GM13976 (cell line): ENCODE results near the gene PAQR5.

Experiments used
- DNase-seq: peaks from one replicate; pipeline ENCODE4 v3.0.0; 2012; ENCODE audit warnings: low spot score
- CTCF ChIP-seq: IDR thresholded peaks from 2 replicates; pipeline ENCODE4 v1.5.1; 2012; ENCODE audit warnings: borderline replicate concordance, mild to moderate bottlenecking; ENCODE audit not compliant: insufficient read depth; ENCODE audit errors: extremely low read depth, missing control alignments, control extremely low read depth
- in situ Hi-C: fragments of 300-500 bp; cut with MboI; formaldehyde crosslinking; loops from one replicate; pipeline ENCODE4 v1.12.0; 2022; ENCODE audit warnings: low sequenced_read_pairs, mixed read lengths, inconsistent platforms; ENCODE audit not compliant: unreplicated experiment

The PAQR5 gene

GRCh38 chr15:69456208-69457166 lies 157.8 kb downstream of the PAQR5 start:
- in situ Hi-C loops = no loop called here
- no peak for DNase-seq

More at GRCh38 chr15:69456208-69457166, 157.8 kb downstream of the PAQR5 start:
- TF ChIP-seq CTCF = no peak
